Rectal smooth muscle tissue (tissue), 1 donor: Measurements from ENCODE around the gene PLB1.
"Not testable (repeated sequence)": the region's sequence is repeated elsewhere in the genome, so short reads cannot be mapped to it uniquely, and the experiment has no call there.

Experiments used
- H3K27ac ChIP-seq: one replicate; pipeline ENCODE4 v1.7.0; 2013; ENCODE audit warnings: low read depth, low read length, inconsistent platforms
- H3K27me3 ChIP-seq: one replicate; pipeline ENCODE4 v1.7.0; 2013; ENCODE audit warnings: low read length; ENCODE audit not compliant: control insufficient read depth, insufficient read depth
- H3K36me3 ChIP-seq: one replicate; pipeline ENCODE4 v1.7.0; 2013; ENCODE audit warnings: low read length; ENCODE audit not compliant: control insufficient read depth, insufficient read depth
- H3K4me1 ChIP-seq: one replicate; pipeline ENCODE4 v1.7.0; 2013; ENCODE audit warnings: low read length; ENCODE audit not compliant: control insufficient read depth, insufficient read depth
- H3K4me3 ChIP-seq: one replicate; pipeline ENCODE4 v1.7.0; 2013; ENCODE audit warnings: low read length
- H3K9ac ChIP-seq: one replicate; pipeline ENCODE4 v1.7.0; 2013; ENCODE audit warnings: low read length

Gene PLB1

DNA sequence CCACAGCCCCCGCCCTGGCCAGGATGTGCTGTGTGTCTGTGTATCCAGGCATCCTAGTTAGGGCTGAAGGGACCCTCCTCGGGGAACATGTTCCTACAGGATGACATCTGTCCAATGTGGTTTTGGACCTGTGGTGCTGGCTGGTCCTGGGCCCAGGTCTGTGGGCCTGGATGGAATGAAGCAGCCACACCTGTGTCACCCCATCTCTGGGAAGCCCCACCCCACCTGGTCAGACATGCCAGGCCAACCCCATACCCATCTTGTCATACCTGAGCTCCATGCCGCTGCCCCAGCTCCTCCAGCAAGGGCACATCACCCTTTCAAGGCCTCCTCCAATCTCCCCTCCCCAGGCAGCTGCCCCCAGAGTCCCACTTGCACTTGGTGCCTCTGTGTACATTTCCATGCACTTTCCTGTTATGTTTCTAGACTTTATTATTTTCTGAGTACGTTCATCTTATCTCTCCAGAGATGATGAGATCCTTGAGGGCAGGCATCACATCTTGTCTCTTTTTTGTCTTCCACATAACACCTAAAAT, 24.1 kb upstream of the PLB1 start:
- Histone ChIP-seq H3K36me3 (no peaks in the 10 kb centered on the region), H3K27ac (no peak overlapping the region), H3K27me3 (no peaks in the 10 kb centered on the region), H3K9ac (no peak overlapping the region), H3K4me1 (no peaks in the 10 kb centered on the region), H3K4me3 (no peak overlapping the region)

DNA sequence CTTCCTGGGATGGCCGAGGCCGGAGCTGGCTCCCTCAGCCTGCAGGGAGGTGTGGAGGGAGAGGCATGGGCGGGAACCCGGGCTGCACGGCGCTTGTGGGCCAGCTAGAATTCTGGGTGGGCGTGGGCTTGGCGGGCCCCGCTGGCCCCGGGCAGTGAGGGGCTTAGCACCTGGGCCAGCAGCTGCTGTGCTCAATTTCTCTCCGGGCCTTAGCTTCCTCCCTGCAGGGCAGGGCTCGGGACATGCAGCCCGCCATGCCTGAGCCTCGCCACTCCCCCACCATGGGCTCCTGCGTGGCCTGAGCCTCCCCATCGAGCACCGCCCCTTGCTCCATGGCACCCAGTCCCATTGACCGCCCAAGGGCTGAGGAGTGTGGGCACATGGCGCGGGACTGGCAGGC, 23.2 kb upstream of the PLB1 start:
- H3K27ac ChIP-seq, H3K27me3 ChIP-seq: not testable (repeated sequence)

DNA sequence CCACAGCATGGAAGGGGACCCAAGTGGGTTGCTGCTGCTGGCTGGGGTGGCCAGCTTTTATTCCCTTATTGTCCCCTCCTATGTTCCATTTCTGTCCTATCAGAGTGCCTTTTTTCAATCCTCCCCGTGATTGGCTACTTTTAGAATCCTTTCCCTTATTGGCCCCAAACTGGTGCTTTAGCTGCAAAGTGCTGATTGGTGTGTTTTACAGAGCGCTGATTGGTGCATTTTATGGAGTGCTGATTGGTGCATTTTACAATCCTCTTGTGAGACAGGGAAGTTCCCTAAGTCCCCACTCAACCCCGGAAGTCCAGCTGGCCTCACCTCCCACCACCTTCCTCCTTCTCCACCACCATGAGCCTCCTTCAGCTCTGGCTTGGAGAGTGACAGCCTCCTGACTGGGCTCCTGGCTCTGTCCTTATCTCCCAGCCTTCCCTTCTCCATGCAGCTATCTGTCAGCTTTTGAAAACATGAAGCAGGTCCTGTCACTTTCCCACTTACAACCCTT, 20.7 kb upstream of the PLB1 start:
- Histone ChIP-seq H3K4me1 (no peaks in the 10 kb centered on the region), H3K27ac (no peak overlapping the region), H3K27me3 (no peaks in the 10 kb centered on the region), H3K36me3 (no peaks in the 10 kb centered on the region), H3K4me3 (no peak overlapping the region), H3K9ac (no peak overlapping the region)

More for the DNA sequence above, 23.2 kb upstream of the PLB1 start:
- H3K9ac ChIP-seq, H3K4me3 ChIP-seq, H3K4me1 ChIP-seq, H3K36me3 ChIP-seq: not testable (repeated sequence)

DNA sequence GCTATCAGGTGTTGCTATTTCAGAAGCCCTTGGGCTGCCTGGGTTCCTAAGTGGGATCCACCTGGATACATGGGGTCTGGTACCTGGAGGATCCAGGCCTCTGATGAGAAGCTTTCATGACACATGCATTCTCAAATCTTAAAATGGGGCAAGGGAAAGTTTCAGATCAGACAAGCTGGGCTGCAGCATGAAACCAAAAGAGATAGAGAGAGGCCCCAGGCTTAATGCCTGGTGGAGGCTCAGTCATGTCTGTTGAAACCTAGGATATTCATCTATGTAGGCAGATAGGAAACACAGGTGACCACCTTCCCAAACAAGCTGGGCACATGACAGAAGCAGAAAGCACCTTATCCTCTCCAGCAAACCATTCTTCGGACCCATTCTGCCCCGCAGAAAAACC, 18.8 kb upstream of the PLB1 start:
- H3K4me3 ChIP-seq, result no peak overlapping the region
- no peaks in the 10 kb centered on the region for H3K4me1 ChIP-seq
- H3K27ac ChIP-seq, result no peak overlapping the region
- H3K27me3 ChIP-seq, result no peaks in the 10 kb centered on the region
- H3K9ac ChIP-seq, result no peak overlapping the region
- H3K36me3 ChIP-seq, result no peaks in the 10 kb centered on the region

DNA sequence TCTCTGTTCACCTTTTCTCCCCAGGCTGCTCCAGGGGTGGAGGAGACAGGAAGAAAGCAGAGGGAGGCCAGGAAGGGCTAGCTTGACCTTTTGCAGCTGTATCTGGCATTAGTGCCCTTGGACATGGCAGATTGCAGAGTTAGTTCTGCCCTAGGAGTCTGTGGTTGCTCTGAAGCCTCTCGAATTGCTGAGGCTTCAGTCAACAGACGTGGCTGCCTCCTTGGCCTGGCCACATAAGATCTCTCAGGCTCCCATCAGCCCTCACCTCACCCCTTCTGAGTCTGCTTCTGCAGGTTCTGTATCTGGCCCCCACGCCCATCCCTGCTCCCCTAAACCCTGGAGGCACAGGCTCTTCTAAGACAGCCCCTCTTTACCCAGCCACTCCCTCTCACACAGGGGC, 18.2 kb upstream of the PLB1 start:
- Histone ChIP-seq H3K27me3 (no peaks in the 10 kb centered on the region), H3K36me3 (no peaks in the 10 kb centered on the region), H3K27ac (no peak overlapping the region), H3K9ac (no peak overlapping the region), H3K4me3 (no peak overlapping the region), H3K4me1 (no peaks in the 10 kb centered on the region)

DNA sequence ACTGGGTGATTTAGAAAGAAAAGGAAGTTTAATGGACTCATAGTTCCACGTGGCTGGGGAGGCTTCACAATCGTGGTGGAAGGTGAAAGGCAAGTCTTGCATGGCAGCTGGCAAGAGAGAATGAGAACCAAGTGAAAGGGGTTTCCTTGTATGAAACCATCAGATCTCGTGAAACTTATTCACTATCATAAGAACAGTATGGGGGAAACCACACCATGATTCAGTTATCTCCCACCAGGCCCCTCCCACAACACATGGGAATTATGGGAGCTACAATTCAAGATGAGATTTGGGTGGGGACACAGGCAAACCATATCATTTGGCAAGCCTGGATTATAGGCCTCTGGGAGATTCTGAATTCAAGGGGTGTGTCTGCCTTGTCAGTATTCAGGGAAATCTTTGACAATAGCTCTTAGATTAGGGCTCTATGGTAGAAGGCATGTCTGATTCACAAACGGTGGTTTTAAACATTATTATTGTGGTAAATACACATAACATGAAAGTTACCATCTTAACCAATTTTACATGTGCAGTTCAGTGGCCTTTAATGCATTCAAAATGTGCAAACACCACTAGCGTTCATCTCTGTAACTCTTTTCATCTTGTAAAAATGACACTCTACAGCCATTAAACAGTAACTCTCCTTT, 15.3 kb upstream of the PLB1 start:
- no peaks in the 10 kb centered on the region for H3K4me1 ChIP-seq
- no peaks in the 10 kb centered on the region for H3K36me3 ChIP-seq
- H3K27ac ChIP-seq, result no peak overlapping the region
- H3K4me3 ChIP-seq, result no peak overlapping the region
- no peaks in the 10 kb centered on the region for H3K27me3 ChIP-seq
- H3K9ac ChIP-seq, result no peak overlapping the region

DNA sequence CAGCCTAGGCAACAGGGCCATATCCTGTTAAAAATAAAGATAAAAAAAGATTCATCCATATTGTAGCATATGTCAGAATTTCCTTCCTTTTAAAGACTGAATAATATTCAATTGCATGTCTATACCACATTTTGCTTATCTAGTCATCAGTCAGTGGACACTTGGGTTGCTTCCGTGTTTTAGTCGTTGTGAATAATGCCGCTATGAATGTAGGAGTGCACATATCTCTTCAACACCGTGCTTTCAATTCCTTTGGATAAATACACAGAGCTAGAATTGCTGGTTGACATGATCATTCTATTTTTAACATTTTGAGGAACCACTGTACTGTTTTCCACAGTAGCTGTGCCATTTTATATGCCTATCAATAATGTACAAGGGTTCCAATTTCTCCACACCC, 14.0 kb upstream of the PLB1 start:
- Histone ChIP-seq H3K4me3 (no peak overlapping the region), H3K4me1 (no peaks in the 10 kb centered on the region), H3K9ac (no peak overlapping the region), H3K27me3 (no peaks in the 10 kb centered on the region), H3K36me3 (no peaks in the 10 kb centered on the region), H3K27ac (no peak overlapping the region)

DNA sequence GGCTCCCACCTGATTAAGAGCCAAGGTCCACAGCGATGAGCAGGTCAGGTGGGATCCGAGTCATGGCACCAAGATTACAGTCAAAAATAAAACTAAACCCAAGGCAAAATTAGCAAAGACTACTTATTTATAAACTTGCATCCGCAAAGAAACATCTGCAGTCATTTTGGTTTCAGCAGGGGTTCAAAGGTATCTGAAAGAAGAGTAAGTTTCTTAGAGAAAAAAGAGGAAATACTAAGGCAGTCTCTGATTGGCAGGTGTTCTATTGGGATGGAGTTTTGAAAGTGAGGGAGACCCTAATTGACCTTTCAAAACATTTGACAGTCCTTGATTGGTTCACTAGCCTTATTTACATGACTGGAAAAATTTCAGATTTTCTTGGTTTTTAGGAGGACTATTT, 11.0 kb upstream of the PLB1 start:
- Histone ChIP-seq H3K4me3 (no peak overlapping the region), H3K4me1 (no peaks in the 10 kb centered on the region), H3K9ac (no peak overlapping the region), H3K36me3 (no peaks in the 10 kb centered on the region), H3K27me3 (no peaks in the 10 kb centered on the region), H3K27ac (no peak overlapping the region)

DNA sequence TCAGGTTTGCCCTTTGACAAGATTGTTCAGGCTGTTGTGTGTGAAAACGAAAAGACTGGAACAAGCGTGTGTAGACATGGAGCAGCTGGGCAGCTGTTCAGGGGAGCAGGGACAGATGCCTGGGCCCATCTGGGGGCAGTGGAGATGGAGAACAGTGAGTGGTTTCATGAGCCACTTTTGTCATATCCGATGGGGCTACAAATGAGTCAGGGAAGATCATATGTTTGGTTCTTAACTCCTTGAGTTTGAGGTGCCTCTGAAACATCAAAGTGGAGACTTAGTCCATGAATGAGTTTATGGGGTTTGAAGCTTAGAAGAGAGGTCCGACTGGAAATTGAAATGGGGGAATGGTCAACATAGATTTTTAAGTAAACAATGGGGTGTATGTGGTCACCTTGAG, 9.3 kb upstream of the PLB1 start:
- H3K4me3 ChIP-seq, result no peak overlapping the region
- no peaks in the 10 kb centered on the region for H3K4me1 ChIP-seq
- H3K27me3 ChIP-seq, result no peaks in the 10 kb centered on the region
- H3K9ac ChIP-seq, result no peak overlapping the region
- H3K36me3 ChIP-seq, result no peaks in the 10 kb centered on the region
- H3K27ac ChIP-seq, result no peak overlapping the region

DNA sequence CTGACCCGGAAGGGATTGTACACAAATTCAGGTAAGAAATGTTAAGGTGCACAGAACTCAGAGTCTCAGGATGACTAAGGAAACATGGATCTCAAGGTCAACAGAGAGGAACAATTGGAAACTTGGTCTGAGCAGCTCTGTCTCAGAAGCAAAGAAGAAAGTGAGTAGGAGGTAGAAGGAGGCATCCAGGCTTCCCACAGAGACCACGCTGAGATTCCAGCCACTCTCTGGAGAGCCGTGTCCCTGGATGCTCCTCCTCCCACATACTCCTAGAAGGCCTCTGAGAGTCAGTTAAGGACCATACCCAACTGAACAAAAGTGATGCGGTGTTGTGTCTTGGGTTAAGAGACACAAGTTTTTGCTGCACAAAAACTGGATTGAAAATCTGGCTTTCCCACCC, 8.6 kb upstream of the PLB1 start:
- no peak overlapping the region for H3K9ac ChIP-seq
- H3K27ac ChIP-seq, result no peak overlapping the region

DNA sequence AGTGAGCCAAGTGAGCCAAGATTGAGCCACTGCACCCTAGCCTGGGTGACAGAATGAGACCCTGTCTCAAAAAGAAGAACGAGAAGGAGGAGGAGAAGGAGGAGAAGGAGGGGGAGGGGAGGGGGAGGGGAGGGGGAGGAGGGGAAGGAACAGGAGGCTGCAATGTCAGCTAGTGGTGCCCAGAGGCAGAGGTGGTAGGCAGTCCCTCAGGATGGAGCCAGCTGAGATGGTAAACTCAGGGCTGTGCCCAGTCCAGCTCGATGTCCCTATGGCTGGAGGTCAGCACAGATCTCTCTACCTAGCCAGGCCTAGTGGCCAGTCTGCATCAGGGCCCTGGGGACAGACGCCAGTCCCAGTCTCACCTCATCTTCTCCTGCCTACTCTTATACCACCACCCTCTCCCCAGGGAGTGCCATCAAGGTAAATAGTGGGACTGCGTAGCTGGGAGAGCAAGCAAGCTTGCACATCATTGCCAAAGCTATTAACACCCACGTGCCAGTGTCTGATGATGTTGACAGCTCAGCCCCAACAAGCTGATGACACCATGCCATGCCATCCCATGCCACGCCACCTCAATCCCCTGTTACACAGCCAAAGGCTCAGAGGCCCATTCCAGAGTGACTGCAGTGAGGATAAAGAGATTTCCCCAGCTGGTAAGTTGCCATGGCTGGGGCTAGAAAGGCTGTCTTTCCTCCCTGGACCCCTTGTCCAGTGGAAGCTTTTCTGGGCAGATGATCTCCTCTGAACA, 7.6 kb upstream of the PLB1 start:
- Histone ChIP-seq H3K9ac (no peak overlapping the region), H3K27ac (no peak overlapping the region), H3K4me3 (no peak overlapping the region), H3K4me1 (no peaks in the 10 kb centered on the region), H3K36me3 (no peaks in the 10 kb centered on the region), H3K27me3 (no peaks in the 10 kb centered on the region)

More for the DNA sequence above, 8.6 kb upstream of the PLB1 start:
- H3K4me3 ChIP-seq, result no peak overlapping the region
- H3K4me1 ChIP-seq, result no peaks in the 10 kb centered on the region
- no peaks in the 10 kb centered on the region for H3K36me3 ChIP-seq
- H3K27me3 ChIP-seq, result no peaks in the 10 kb centered on the region

DNA sequence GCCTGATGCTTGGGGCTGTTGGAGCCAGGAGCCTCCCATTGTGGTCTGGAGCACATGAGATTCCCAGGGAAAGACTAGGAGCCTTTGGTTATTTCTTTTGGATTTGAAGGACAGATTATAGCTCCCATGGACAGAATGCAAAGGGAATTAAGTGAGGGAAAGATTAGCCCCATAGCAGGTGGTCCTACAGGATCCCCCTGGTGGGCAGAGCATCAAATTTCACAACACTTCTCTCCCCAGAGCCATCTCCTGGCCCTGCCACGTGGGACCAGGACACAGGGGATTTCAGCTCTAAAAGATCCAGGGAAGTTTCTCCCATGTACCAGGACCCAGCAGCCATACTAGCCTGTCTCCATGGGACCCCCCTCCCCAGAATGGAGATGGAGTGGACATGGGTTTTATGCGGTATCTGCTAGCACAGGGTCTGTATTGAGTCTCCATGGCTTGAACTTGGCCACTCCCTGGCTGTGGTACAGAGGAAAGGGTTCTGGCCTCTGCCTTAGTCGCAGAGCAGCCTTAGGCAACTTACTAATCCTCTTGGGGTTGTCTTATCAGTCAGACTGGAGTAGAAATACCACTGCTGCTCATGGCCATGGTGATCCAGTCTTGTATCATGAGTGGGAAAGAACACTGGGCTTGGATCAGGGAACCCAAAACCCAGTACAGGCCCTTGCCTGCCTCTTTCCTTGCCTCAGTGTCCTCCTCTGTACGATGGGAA, 6.8 kb upstream of the PLB1 start:
- no peak overlapping the region for H3K4me3 ChIP-seq
- no peaks in the 10 kb centered on the region for H3K36me3 ChIP-seq
- no peaks in the 10 kb centered on the region for H3K4me1 ChIP-seq
- no peak overlapping the region for H3K9ac ChIP-seq
- no peak overlapping the region for H3K27ac ChIP-seq
- H3K27me3 ChIP-seq, result no peaks in the 10 kb centered on the region
